Measurements from ENCODE around the gene NOP56. TPM values are rescaled to one million over a fixed set of nuclear protein-coding genes. Genes with fewer than 3 reads are reported as not detected.

The NOP56 gene
- total RNA-seq, 4 donors from 2014 or later: 80.0 to 141 (median 87.6) TPM

DNA sequence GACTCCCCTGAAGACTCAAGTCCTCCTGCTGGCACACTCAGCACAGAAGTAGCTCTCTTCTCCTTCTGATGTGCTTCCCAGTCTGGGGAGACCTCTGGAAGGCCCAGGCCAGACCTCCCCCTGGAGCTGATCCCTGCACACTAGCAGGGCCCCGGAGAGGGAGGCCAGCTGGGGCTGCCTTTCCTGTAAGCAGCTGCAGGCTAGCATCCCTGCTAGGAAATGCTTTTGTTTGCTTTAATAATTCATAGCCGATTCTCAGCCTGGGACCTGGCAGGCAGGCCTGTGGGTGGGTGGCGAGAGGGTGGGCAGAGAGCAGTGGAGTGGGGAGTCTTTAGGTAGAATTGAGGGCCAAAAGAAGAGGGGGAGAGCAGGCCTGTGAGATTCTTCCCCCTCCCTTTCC is 45.3 kb downstream of the NOP56 start:
- no peaks in the 10 kb centered on the region for H3K9me3 ChIP-seq
- no peak overlapping the region for H3K27ac ChIP-seq
- H3K4me3 ChIP-seq: no peak overlapping the region
- peaks cover 0 to 27% of the 10 kb centered on the region in 2 donors for H3K27me3 ChIP-seq
- H3K36me3 ChIP-seq: no peaks in the 10 kb centered on the region
- DNase-seq (ENCODE audit: low spot score in 2 of 2): no peak
- peaks cover 0 to 14% (median 3%) of the 10 kb centered on the region in 4 donors for H3K4me1 ChIP-seq
- TF ChIP-seq, protein P1, sequence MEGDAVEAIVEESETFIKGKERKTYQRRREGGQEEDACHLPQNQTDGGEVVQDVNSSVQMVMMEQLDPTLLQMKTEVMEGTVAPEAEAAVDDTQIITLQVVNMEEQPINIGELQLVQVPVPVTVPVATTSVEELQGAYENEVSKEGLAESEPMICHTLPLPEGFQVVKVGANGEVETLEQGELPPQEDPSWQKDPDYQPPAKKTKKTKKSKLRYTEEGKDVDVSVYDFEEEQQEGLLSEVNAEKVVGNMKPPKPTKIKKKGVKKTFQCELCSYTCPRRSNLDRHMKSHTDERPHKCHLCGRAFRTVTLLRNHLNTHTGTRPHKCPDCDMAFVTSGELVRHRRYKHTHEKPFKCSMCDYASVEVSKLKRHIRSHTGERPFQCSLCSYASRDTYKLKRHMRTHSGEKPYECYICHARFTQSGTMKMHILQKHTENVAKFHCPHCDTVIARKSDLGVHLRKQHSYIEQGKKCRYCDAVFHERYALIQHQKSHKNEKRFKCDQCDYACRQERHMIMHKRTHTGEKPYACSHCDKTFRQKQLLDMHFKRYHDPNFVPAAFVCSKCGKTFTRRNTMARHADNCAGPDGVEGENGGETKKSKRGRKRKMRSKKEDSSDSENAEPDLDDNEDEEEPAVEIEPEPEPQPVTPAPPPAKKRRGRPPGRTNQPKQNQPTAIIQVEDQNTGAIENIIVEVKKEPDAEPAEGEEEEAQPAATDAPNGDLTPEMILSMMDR (IDR thresholded peaks at IDR 0.05): no peak
- TF ChIP-seq POLR2A (IDR thresholded peaks at IDR 0.05): no peak
- no peak for TF ChIP-seq EP300 (IDR thresholded peaks at IDR 0.05)
- WGBS, 2 donors: 42 to 72% methylated on average over 3 of the region's 3 CpGs

GRCh38 chr20:2698186-2698817 is 45.9 kb downstream of the NOP56 start:
- no peak for DNase-seq (ENCODE audit: low spot score in 2 of 2)
- H3K27me3 ChIP-seq: peaks cover 0 to 27% of the 10 kb centered on the region in 2 donors
- no peaks in the 10 kb centered on the region for H3K36me3 ChIP-seq
- no peak overlapping the region for H3K27ac ChIP-seq
- no peaks in the 10 kb centered on the region for H3K9me3 ChIP-seq
- TF ChIP-seq, protein P1 (IDR thresholded peaks at IDR 0.05): no peak
- TF ChIP-seq EP300 (IDR thresholded peaks at IDR 0.05): no peak
- no peak for TF ChIP-seq POLR2A (IDR thresholded peaks at IDR 0.05)
- 60 to 67% methylated on average over 4 of the region's 4 CpGs for WGBS, 2 donors
- no peak overlapping the region for H3K4me3 ChIP-seq
- peaks cover 0 to 13% (median 3%) of the 10 kb centered on the region in 4 donors for H3K4me1 ChIP-seq

- no peak overlapping the region for H3K4me3 ChIP-seq
- H3K4me1 ChIP-seq: peaks cover 0 to 7% (median 0%) of the 10 kb centered on the region in 4 donors
- H3K27me3 ChIP-seq: peaks cover 0 to 21% of the 10 kb centered on the region in 2 donors
- no peaks in the 10 kb centered on the region for H3K9me3 ChIP-seq
- DNase-seq (ENCODE audit: low spot score in 2 of 2): no peak
- no peak for TF ChIP-seq POLR2A (IDR thresholded peaks at IDR 0.05)
- 55 to 59% methylated on average over 4 of the region's 4 CpGs for WGBS, 2 donors
- H3K27ac ChIP-seq: no peak overlapping the region
- no peaks in the 10 kb centered on the region for H3K36me3 ChIP-seq
These were observed 46.5 kb downstream of the NOP56 start for GRCh38 chr20:2698912-2699311.

DNA sequence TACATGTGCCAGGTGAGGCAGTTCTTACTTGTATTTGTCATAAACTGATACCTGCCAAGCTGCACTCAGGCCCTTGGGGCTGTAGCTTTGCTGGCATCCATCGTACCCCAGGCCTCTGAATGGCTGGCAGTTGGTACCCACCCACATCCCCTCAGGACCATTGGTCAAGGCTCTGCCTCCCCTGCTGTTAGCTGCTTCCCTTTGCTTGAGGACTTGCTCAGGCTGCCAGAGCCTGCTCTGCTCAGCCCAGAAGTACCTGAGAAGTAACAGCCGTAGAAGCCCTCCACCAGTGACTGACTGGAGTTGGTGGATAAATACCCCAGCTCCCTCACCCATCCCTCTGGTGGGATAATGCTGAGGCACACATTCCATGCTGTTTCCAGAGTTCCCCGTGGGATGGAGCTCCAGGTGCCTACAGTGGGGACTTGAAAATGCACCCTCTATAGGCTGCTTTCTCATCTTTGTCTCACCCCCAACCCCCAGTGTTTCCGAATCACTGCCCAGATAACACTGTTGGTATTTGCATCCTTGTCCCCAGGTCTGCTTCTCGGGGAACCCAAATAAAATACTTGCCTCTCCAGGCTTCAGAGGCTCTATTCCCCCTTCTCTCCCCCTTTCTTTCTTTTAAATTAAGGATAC is 47.5 kb downstream of the NOP56 start:
- Histone ChIP-seq H3K27me3 (peaks cover 0 to 12% of the 10 kb centered on the region in 2 donors), H3K9me3 (no peaks in the 10 kb centered on the region), H3K36me3 (no peaks in the 10 kb centered on the region), H3K4me3 (no peak overlapping the region), H3K4me1 (no peaks in the 10 kb centered on the region), H3K27ac (no peak overlapping the region)
- no peak for TF ChIP-seq EP300 (IDR thresholded peaks at IDR 0.05)
- no peak for TF ChIP-seq POLR2A (IDR thresholded peaks at IDR 0.05)
- TF ChIP-seq, protein P1 (IDR thresholded peaks at IDR 0.05): no peak
- DNase-seq (ENCODE audit: low spot score in 2 of 2): no peak
- WGBS, 2 donors: 78 to 87% methylated on average over 5 of the region's 5 CpGs

DNA sequence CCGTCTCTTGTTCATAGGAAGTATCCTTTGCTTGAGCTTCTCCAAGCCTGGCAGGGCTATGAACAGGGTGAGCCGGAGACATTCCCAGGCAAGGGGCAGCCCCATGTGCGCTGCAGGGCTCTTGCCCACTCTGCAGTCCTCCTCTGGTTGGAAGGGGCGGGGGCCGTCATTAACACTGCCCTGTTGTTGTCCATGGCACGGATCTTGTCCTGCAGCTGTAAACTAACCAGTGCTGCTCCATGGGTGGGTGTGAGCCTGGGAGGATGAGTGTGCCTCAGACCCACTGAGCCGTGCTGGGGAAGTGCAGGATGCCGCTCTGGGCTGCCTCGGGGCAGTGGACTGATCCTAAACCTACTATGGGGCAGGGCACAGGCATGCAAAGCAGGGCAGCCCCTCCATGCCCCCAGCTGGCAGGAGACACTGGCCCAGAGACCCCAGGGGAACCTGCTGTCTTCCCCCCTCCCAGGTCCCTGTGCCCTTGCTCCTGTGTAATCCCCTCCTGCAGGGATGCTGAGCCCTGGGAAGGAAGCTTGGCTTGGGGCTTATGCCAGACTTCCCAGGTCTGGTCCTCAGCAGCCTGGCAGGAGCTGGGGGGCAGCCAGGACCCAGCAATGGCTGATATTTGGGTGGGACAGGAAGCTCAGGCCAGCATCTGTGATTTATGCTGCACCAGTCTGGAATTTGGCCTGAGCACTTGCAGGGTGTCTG is 48.6 kb downstream of the NOP56 start:
- 35 to 37% methylated on average over 9 of the region's 9 CpGs for WGBS, 2 donors
- Histone ChIP-seq H3K4me3 (no peak overlapping the region), H3K36me3 (no peaks in the 10 kb centered on the region), H3K4me1 (no peaks in the 10 kb centered on the region), H3K27ac (no peak overlapping the region), H3K9me3 (no peaks in the 10 kb centered on the region), H3K27me3 (no peaks in the 10 kb centered on the region)
- DNase-seq (ENCODE audit: low spot score in 2 of 2): no peak
- TF ChIP-seq POLR2A (IDR thresholded peaks at IDR 0.05) (no peak), EP300 (IDR thresholded peaks at IDR 0.05) (no peak)
- TF ChIP-seq, protein P1 (IDR thresholded peaks at IDR 0.05): no peak
